IMR-90 (cell line): Measurements from ENCODE around the gene NPTX1. TPM values are rescaled to one million over a fixed set of nuclear protein-coding genes. Genes with fewer than 3 reads are reported as not detected.

ENCODE experiments used
- ATAC-seq: fragments of 200-7000 bp; cut with Tn5 transposase; 2 replicates; pipeline ENCODE4 v1.9.1; 2020; ENCODE audit warnings: low read depth, mild to moderate bottlenecking, moderate library complexity
- BruUV-seq: library from RNA; stranded (reverse); fragments of 400-500 nt; replicated peaks from 2 replicates; lab custom pipeline; 2021; lab: Mats Ljungman, UMichigan
- CTCF ChIA-PET: fragments of 300-600 bp; formaldehyde crosslinking; extraction: SDS; loops from one replicate; lab custom pipeline; 2021; ENCODE audit warnings: antibody characterized with exemption; lab: Yijun Ruan, JAX
- POLR2A ChIA-PET: fragments of 300-600 bp; sonication (Branson Sonifier 250); formaldehyde crosslinking; loops from one replicate; lab custom pipeline; 2022; ENCODE audit warnings: antibody characterized with exemption; ENCODE audit not compliant: unreplicated experiment; lab: Charles Lee
- DNase-seq: peaks from one replicate; pipeline ENCODE4 v3.0.0; 2013
- H2AFZ ChIP-seq: replicated peaks from 2 replicates; pipeline ENCODE3; 2013; ENCODE audit warnings: low read length, mild to moderate bottlenecking; ENCODE audit not compliant: poor library complexity
- H2AK5ac ChIP-seq: 2 replicates; pipeline ENCODE4 v1.6.1; 2013; ENCODE audit warnings: low read depth, low read length, inconsistent platforms
- H2AK9ac ChIP-seq: replicated peaks from 2 replicates; pipeline ENCODE3; 2013; ENCODE audit warnings: mild to moderate bottlenecking, low read depth, low read length, moderate library complexity; ENCODE audit not compliant: poor library complexity
- H2BK120ac ChIP-seq: 2 replicates; pipeline ENCODE4 v1.6.1; 2013; ENCODE audit warnings: low read depth, low read length, inconsistent platforms
- H2BK15ac ChIP-seq: 3 replicates; pipeline ENCODE4 v1.6.1; 2013; ENCODE audit warnings: low read depth, low read length, inconsistent platforms
- H2BK20ac ChIP-seq: 2 replicates; pipeline ENCODE4 v1.6.1; 2013; ENCODE audit warnings: low read depth, mild to moderate bottlenecking, inconsistent platforms, low read length, moderate library complexity
- H2BK5ac ChIP-seq: 2 replicates; pipeline ENCODE4 v1.6.1; 2013; ENCODE audit warnings: mild to moderate bottlenecking, low read depth, low read length, inconsistent platforms; ENCODE audit not compliant: poor library complexity, severe bottlenecking
- H3K14ac ChIP-seq: replicated peaks from 2 replicates; pipeline ENCODE4 v1.6.1; 2013; ENCODE audit warnings: low read depth, low read length, inconsistent platforms
- H3K18ac ChIP-seq: 2 replicates; pipeline ENCODE4 v1.6.1; 2013; ENCODE audit warnings: low read depth, low read length, control low read depth
- H3K23ac ChIP-seq: 2 replicates; pipeline ENCODE4 v1.6.1; 2013; ENCODE audit warnings: low read depth, low read length, inconsistent platforms
- H3K27ac ChIP-seq: 2 replicates; pipeline ENCODE4 v1.5.1; 2013; ENCODE audit warnings: mild to moderate bottlenecking, control low read depth, low read length; ENCODE audit not compliant: insufficient read depth
- H3K27me3 ChIP-seq: 2 replicates; pipeline ENCODE4 v1.6.1; 2013; ENCODE audit warnings: low read length; ENCODE audit not compliant: control insufficient read depth, insufficient read depth
- H3K36me3 ChIP-seq: 2 replicates; pipeline ENCODE4 v1.6.1; 2013; ENCODE audit warnings: low read length, mixed read lengths; ENCODE audit not compliant: control insufficient read depth, insufficient read depth
- H3K4ac ChIP-seq: 2 replicates; pipeline ENCODE4 v1.6.1; 2013; ENCODE audit warnings: low read depth, low read length, inconsistent platforms
- H3K4me1 ChIP-seq: 2 replicates; pipeline ENCODE4 v1.6.1; 2013; ENCODE audit warnings: low read length, mixed read lengths; ENCODE audit not compliant: control insufficient read depth, insufficient read depth
- H3K4me2 ChIP-seq: 2 replicates; pipeline ENCODE4 v1.6.1; 2013; ENCODE audit warnings: low read depth, mild to moderate bottlenecking, control low read depth, low read length, moderate library complexity
- H3K4me3 ChIP-seq: 2 replicates; pipeline ENCODE4 v1.5.1; 2013; ENCODE audit warnings: low read depth, mild to moderate bottlenecking, control low read depth, low read length, moderate library complexity; ENCODE audit not compliant: insufficient read depth
- H3K56ac ChIP-seq: 2 replicates; pipeline ENCODE4 v1.6.1; 2013; ENCODE audit warnings: low read length, inconsistent platforms; ENCODE audit not compliant: insufficient read depth; ENCODE audit errors: extremely low read depth
- H3K79me1 ChIP-seq, 2 experiments: 2 replicates each; pipeline ENCODE4 v1.6.1; 2013; ENCODE audit warnings: low read length in 2 of 2, inconsistent platforms in 1 of 2, low read depth in 1 of 2
- H3K9ac ChIP-seq: 2 replicates; pipeline ENCODE4 v1.6.1; 2013; ENCODE audit warnings: low read depth, low read length, control low read depth
- H3K9me1 ChIP-seq: 2 replicates; pipeline ENCODE4 v1.6.1; 2013; ENCODE audit warnings: low read length, inconsistent platforms; ENCODE audit not compliant: insufficient read depth
- H3K9me3 ChIP-seq: 2 replicates; pipeline ENCODE4 v1.6.1; 2013; ENCODE audit warnings: low read length; ENCODE audit not compliant: control insufficient read depth, insufficient read depth
- H4K20me1 ChIP-seq: 2 replicates; pipeline ENCODE4 v1.6.1; 2013; ENCODE audit warnings: low read length, inconsistent platforms; ENCODE audit not compliant: insufficient read depth
- H4K5ac ChIP-seq: 2 replicates; pipeline ENCODE4 v1.6.1; 2013; ENCODE audit warnings: mild to moderate bottlenecking, low read depth, low read length, control low read depth
- H4K8ac ChIP-seq, 2 experiments: 2 replicates each; pipeline ENCODE4 v1.6.1; 2013; ENCODE audit warnings: low read depth in 2 of 2, low read length in 2 of 2, control low read depth in 1 of 2, inconsistent platforms in 1 of 2
- H4K91ac ChIP-seq: 2 replicates; pipeline ENCODE4 v1.6.1; 2013; ENCODE audit warnings: low read depth, low read length, inconsistent platforms; ENCODE audit not compliant: insufficient read depth
- CHD1 ChIP-seq: IDR thresholded peaks from 2 replicates; pipeline ENCODE4 v1.6.1; 2012; ENCODE audit warnings: low read depth, low read length, improper control_type of control experiment
- FOS ChIP-seq: fragments of 150-350 bp; IDR thresholded peaks from 2 replicates; pipeline ENCODE4 v1.6.1; 2016; ENCODE audit warnings: low read depth, low read length
- MAFK ChIP-seq: IDR thresholded peaks from 2 replicates; pipeline ENCODE4 v1.6.1; 2012; ENCODE audit warnings: low read depth, low read length, improper control_type of control experiment
- MAZ ChIP-seq: IDR thresholded peaks from 2 replicates; pipeline ENCODE4 v1.6.1; 2012; ENCODE audit warnings: low read depth, mild to moderate bottlenecking, low read length, improper control_type of control experiment, moderate library complexity, borderline replicate concordance
- MXI1 ChIP-seq: IDR thresholded peaks from 2 replicates; pipeline ENCODE4 v1.6.1; 2012; ENCODE audit warnings: low read depth, mild to moderate bottlenecking, low read length, moderate library complexity, borderline replicate concordance
- NFE2L2 ChIP-seq: fragments of 150-350 bp; IDR thresholded peaks from 2 replicates; pipeline ENCODE4 v1.6.1; 2016; ENCODE audit warnings: low read depth, mild to moderate bottlenecking, low read length
- POLR2A ChIP-seq: IDR thresholded peaks from 2 replicates; pipeline ENCODE4 v1.6.1; 2012; ENCODE audit warnings: mild to moderate bottlenecking, low read depth, low read length
- RAD21 ChIP-seq: IDR thresholded peaks from 2 replicates; pipeline ENCODE4 v1.6.1; 2012; ENCODE audit warnings: low read length, improper control_type of control experiment
- RCOR1 ChIP-seq: IDR thresholded peaks from 2 replicates; pipeline ENCODE4 v1.6.1; 2012; ENCODE audit warnings: mild to moderate bottlenecking, low read length, improper control_type of control experiment; ENCODE audit not compliant: insufficient replicate concordance
- RFX5 ChIP-seq: IDR thresholded peaks from 2 replicates; pipeline ENCODE4 v1.8.0; 2012; ENCODE audit warnings: low read depth, mild to moderate bottlenecking, low read length, moderate library complexity
- SMC3 ChIP-seq: fragments of 150-350 bp; IDR thresholded peaks from 2 replicates; pipeline ENCODE4 v1.6.1; 2016; ENCODE audit warnings: low read depth, mild to moderate bottlenecking, antibody characterized with exemption, low read length, moderate library complexity
- WGBS, 2 experiments: methylation state at CpG; one replicate each; pipeline versions ENCODE4 v1.1.5 to v1.1.7; 2013; ENCODE audit warnings: missing lambda C conversion rate in 2 of 2; ENCODE audit not compliant: insufficient read length in 1 of 2; ENCODE audit errors: extremely low coverage in 2 of 2; 5-methylcytosine and 5-hydroxymethylcytosine counted together
- dilution Hi-C: fragments of 300-500 bp; cut with HindIII; formaldehyde crosslinking; loops from one replicate; pipeline ENCODE4 v1.14.3; 2018; ENCODE audit warnings: low sequenced_read_pairs; ENCODE audit not compliant: unreplicated experiment
- in situ Hi-C: fragments of 300-500 bp; cut with MboI; formaldehyde crosslinking; loops from 3 replicates; pipeline ENCODE4 v1.14.3; 2019; ENCODE audit warnings: low sequenced_read_pairs, inconsistent platforms, mixed read lengths
- intact Hi-C: fragments of 100-400 bp; cut with micrococcal nuclease; formaldehyde crosslinking; loops from 2 replicates; pipeline ENCODE4 v1.10.0; 2022
- polyA plus RNA-seq, 3 experiments: library from polyadenylated mRNA; depleted of rRNA; stranded (reverse); fragments of >200 nt; gene quantifications; 2 replicates each; pipeline ENCODE4 v1.2.3, GENCODE V29; 2012; ENCODE audit warnings: low replicate concordance in 1 of 3
- total RNA-seq: library from RNA; depleted of rRNA; stranded (reverse); fragments of >200 nt; gene quantifications from 2 replicates; pipeline ENCODE4 v1.2.3, GENCODE V29; 2012
- TF ChIP-seq, protein P1 (sequence below): fragments of 150-350 bp; IDR thresholded peaks from 2 replicates; pipeline ENCODE4 v1.6.1; 2016; ENCODE audit warnings: low read depth, mild to moderate bottlenecking, low read length, moderate library complexity, borderline replicate concordance
- TF ChIP-seq, protein P2 (sequence below): conservative IDR thresholded peaks from 2 replicates; pipeline ENCODE4 v1.5.1; 2012; ENCODE audit warnings: mild to moderate bottlenecking, low read depth, low read length, improper control_type of control experiment
- TF ChIP-seq, protein P3 (sequence below): fragments of 150-350 bp; IDR thresholded peaks from 2 replicates; pipeline ENCODE4 v1.6.1; 2017; ENCODE audit warnings: mild to moderate bottlenecking, antibody characterized with exemption, low read length, low read depth

The NPTX1 gene
- total and polyA plus RNA-seq, 2 of the 4 experiments (the other 2 are of a cell fraction) = 20.8 to 39.5 TPM

DNA sequence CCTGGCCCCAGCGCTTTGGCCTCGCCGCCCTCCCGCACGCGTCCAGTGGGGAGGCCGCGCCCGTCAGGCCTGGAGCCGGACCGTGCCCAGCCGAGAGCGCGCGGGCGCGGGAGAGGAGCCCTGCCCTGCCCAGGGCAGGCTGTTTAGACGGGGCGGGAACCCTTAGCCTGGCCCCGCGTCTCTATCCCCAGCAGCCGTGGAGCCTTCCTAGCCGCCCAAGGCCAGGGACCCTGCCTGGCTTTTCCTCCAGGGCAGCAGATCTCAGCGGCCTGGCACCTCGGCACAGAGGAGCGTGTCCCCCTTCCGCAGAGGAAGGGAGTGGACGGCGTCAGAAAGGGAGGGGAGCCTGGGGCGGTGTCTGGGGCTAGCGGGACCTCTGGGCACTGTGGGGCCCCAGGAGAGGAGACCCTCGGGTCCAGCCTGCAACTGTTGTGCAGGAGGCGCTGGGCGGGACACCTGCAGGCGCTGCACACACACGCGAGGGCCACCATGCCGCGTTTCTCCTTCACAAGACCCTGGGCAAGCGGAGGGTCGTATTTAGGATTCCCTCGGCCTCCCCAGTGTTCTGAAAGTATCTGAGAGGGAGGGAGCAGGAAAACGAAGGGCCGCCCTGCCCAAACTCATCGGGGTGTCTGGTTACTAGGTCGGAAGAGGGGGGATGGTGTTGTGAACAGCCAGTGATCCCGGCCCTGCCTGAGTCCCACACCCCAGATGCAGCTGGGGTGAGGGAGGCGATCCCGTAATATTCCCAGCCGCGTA, 2.3 kb upstream of the NPTX1 start:
- no peak overlapping the region for H3K18ac ChIP-seq
- CTCF ChIA-PET = interaction anchor here (0.9 kb wide), 1 partner anchor 52 kb away, joined by 3 read pairs; no protein-coding TSS in a partner anchor
- peak overlapping the region; percentile 60; the same call in 1 of the 2 replicates for H3K4me2 ChIP-seq
- 0 out of 2 replicates have a peak overlapping the region, but pooled peaks have one; percentile 5 for H3K4ac ChIP-seq
- H4K8ac ChIP-seq = peak overlapping the region in 1 of 2 experiments; percentile 24; a peak in 1 of 4 replicates
- H3K27me3 ChIP-seq = peaks cover 68% of the 10 kb centered on the region
- H2AK9ac ChIP-seq = peak overlapping the region; percentile 23
- H2BK5ac ChIP-seq = no peak overlapping the region
- 0 out of 2 replicates have a peak overlapping the region, but pooled peaks have one; percentile 2 for H3K23ac ChIP-seq
- ATAC-seq (peak; percentile 8), DNase-seq (no peak)
- H3K56ac ChIP-seq = no peak overlapping the region
- no peak overlapping the region for H3K9ac ChIP-seq
- dilution Hi-C loops = no loop called here
- POLR2A ChIA-PET = no interaction called here
- 16% methylated on average over 23 of the region's 51 CpGs; no CpG with 5 or more reads in 1 of the 2 experiments for WGBS, 2 experiments
- H3K36me3 ChIP-seq = no peaks in the 10 kb centered on the region
- no peak overlapping the region for H4K91ac ChIP-seq
- no TSS peak for BruUV-seq
- peaks cover 0 to 9% of the 10 kb centered on the region in 2 experiments; a peak in 1 of 4 replicates for H3K79me1 ChIP-seq
- peak overlapping the region; percentile 42; the same call in 1 of the 2 replicates for H2BK120ac ChIP-seq
- no peak overlapping the region for H4K5ac ChIP-seq
- no peak overlapping the region for H2BK20ac ChIP-seq
- intact Hi-C loops = loop anchor here (1.0 to 10.0 kb wide), 3 partner anchors 97 to 414 kb away; no protein-coding TSS in a partner anchor
- in situ Hi-C loops = no loop called here
- no peak overlapping the region for H2BK15ac ChIP-seq
- H3K9me1 ChIP-seq = peaks cover 2% of the 10 kb centered on the region; the same call in 1 of the 2 replicates
- peaks cover 23% of the 10 kb centered on the region for H4K20me1 ChIP-seq
- no peak overlapping the region for H3K27ac ChIP-seq
- peaks cover 4% of the 10 kb centered on the region; the same call in 1 of the 2 replicates for H3K4me1 ChIP-seq
- H3K14ac ChIP-seq = no peak overlapping the region
- H3K4me3 ChIP-seq = peak overlapping the region; percentile 47
- peak overlapping the region; percentile 90 for H2AFZ ChIP-seq
- peak overlapping the region; percentile 20; the same call in 1 of the 2 replicates for H2AK5ac ChIP-seq
- H3K9me3 ChIP-seq = no peaks in the 10 kb centered on the region
- TF ChIP-seq RFX5 = no peak
- TF ChIP-seq MAZ = no peak
- TF ChIP-seq, protein P1, sequence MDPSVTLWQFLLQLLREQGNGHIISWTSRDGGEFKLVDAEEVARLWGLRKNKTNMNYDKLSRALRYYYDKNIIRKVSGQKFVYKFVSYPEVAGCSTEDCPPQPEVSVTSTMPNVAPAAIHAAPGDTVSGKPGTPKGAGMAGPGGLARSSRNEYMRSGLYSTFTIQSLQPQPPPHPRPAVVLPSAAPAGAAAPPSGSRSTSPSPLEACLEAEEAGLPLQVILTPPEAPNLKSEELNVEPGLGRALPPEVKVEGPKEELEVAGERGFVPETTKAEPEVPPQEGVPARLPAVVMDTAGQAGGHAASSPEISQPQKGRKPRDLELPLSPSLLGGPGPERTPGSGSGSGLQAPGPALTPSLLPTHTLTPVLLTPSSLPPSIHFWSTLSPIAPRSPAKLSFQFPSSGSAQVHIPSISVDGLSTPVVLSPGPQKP = no peak
- TF ChIP-seq RCOR1 = no peak
- TF ChIP-seq, protein P2, sequence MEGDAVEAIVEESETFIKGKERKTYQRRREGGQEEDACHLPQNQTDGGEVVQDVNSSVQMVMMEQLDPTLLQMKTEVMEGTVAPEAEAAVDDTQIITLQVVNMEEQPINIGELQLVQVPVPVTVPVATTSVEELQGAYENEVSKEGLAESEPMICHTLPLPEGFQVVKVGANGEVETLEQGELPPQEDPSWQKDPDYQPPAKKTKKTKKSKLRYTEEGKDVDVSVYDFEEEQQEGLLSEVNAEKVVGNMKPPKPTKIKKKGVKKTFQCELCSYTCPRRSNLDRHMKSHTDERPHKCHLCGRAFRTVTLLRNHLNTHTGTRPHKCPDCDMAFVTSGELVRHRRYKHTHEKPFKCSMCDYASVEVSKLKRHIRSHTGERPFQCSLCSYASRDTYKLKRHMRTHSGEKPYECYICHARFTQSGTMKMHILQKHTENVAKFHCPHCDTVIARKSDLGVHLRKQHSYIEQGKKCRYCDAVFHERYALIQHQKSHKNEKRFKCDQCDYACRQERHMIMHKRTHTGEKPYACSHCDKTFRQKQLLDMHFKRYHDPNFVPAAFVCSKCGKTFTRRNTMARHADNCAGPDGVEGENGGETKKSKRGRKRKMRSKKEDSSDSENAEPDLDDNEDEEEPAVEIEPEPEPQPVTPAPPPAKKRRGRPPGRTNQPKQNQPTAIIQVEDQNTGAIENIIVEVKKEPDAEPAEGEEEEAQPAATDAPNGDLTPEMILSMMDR = no peak
- no peak for TF ChIP-seq MXI1
- no peak for TF ChIP-seq RAD21
- TF ChIP-seq NFE2L2 = no peak
- TF ChIP-seq MAFK = no peak
- TF ChIP-seq, protein P3, sequence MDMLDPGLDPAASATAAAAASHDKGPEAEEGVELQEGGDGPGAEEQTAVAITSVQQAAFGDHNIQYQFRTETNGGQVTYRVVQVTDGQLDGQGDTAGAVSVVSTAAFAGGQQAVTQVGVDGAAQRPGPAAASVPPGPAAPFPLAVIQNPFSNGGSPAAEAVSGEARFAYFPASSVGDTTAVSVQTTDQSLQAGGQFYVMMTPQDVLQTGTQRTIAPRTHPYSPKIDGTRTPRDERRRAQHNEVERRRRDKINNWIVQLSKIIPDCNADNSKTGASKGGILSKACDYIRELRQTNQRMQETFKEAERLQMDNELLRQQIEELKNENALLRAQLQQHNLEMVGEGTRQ = no peak
- TF ChIP-seq POLR2A = no peak
- no peak for TF ChIP-seq CHD1
- no peak for TF ChIP-seq SMC3
- no peak for TF ChIP-seq FOS
